Activated B cell treated with CpG ODN at 0.5 μM for 24 hours (primary cell): ENCODE results near the gene HDAC6. TPM values are rescaled to one million over a fixed set of nuclear protein-coding genes. Genes with fewer than 3 reads are reported as not detected.

ENCODE experiments used
- ATAC-seq: fragments of 200-7000 bp; cut with Tn5 transposase; one replicate; pipeline ENCODE4 v1.10.0; 2021; ENCODE audit warnings: low read depth, mild to moderate bottlenecking, moderate library complexity
- CTCF ChIA-PET: fragments of 350-600 bp; sonication (Branson Sonifier 250); formaldehyde crosslinking; loops from one replicate; lab custom pipeline; 2021; ENCODE audit warnings: antibody characterized with exemption; lab: Charles Lee
- POLR2A ChIA-PET: fragments of 350-600 bp; sonication (Branson Sonifier 250); formaldehyde crosslinking; loops from one replicate; lab custom pipeline; 2021; ENCODE audit warnings: antibody characterized with exemption; lab: Charles Lee
- DNase-seq: peaks from one replicate; pipeline ENCODE4 v3.0.0; 2022
- H3K27ac Mint-ChIP-seq: one replicate; pipeline ENCODE4 v1.8.0; 2020; ENCODE audit warnings: mixed read lengths
- H3K27me3 Mint-ChIP-seq: one replicate; pipeline ENCODE4 v1.8.0; 2021; ENCODE audit warnings: mixed read lengths
- H3K36me3 Mint-ChIP-seq: one replicate; pipeline ENCODE4 v1.8.0; 2021; ENCODE audit warnings: low read depth, mixed read lengths
- H3K4me1 Mint-ChIP-seq: one replicate; pipeline ENCODE4 v1.8.0; 2021; ENCODE audit warnings: mixed read lengths
- H3K4me3 Mint-ChIP-seq: one replicate; pipeline ENCODE4 v1.8.0; 2020; ENCODE audit warnings: mild to moderate bottlenecking, mixed read lengths
- H3K9me3 Mint-ChIP-seq: one replicate; pipeline ENCODE4 v1.8.0; 2020; ENCODE audit warnings: mixed read lengths
- CTCF ChIP-seq: fragments of 200-600 bp; IDR thresholded peaks from one replicate; pipeline ENCODE4 v1.8.0; 2022; ENCODE audit warnings: antibody characterized with exemption, mild to moderate bottlenecking
- intact Hi-C: fragments of 100-400 bp; cut with micrococcal nuclease; formaldehyde crosslinking; loops from one replicate; pipeline ENCODE4 v1.15.1; 2024
- total RNA-seq: library from RNA; stranded (reverse); gene quantifications from 2 replicates; pipeline ENCODE4 v1.2.3, GENCODE V29; 2022

Gene HDAC6
- total RNA-seq, 1 donor from 2014 or later = 139 TPM

GRCh38 chrX:48792219-48792618, 9.6 kb upstream of the HDAC6 start:
- ATAC-seq (no peak), DNase-seq (no peak)
- Mint-ChIP-seq H3K27me3 (peaks cover 6% of the 10 kb centered on the region), H3K4me3 (no peak overlapping the region), H3K9me3 (no peaks in the 10 kb centered on the region), H3K36me3 (no peaks in the 10 kb centered on the region), H3K4me1 (no peaks in the 10 kb centered on the region), H3K27ac (no peak overlapping the region)
- ChIA-PET CTCF (no interaction called here), POLR2A (interaction anchor here (0.7 kb wide), 1 partner anchor 50 kb away, joined by 3 read pairs; no protein-coding TSS in a partner anchor)
- TF ChIP-seq CTCF = no peak
- intact Hi-C loops = no loop called here

GRCh38 chrX:48793935-48794334, 7.9 kb upstream of the HDAC6 start:
- CTCF ChIA-PET = no interaction called here
- ATAC-seq = no peak
- no peak overlapping the region for H3K27ac Mint-ChIP-seq

DNA sequence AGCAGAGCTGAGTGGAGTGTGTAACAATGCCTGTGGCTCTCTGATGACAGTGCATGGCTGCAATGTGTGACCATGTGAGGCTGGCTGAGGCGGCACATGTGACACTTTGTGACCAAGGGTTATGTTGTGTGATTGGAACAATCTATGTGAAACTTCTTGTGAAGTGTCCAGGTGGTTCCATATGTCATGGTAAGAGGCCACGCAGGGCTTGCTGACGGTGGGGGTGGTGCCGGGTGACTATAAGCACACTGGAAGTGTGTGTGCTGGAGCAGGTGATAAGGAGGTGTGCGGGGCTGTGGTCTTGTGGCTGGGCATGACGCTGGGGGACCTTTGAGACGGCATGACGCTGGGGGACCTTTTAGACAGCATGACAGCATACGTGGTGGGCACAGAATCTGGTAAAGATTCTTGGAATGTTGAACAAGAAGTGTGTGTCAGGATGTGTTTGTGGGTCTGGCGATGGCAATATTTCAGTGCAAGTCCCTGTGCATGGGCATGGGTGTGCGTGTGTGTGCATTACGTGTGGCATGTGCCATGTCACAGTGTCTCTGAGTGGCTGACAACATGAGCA, 7.4 kb upstream of the HDAC6 start:
- no peaks in the 10 kb centered on the region for H3K4me1 Mint-ChIP-seq
- CTCF ChIA-PET = no interaction called here
- no peak overlapping the region for H3K4me3 Mint-ChIP-seq
- no peak for DNase-seq
- intact Hi-C loops = no loop called here
- POLR2A ChIA-PET = no interaction called here
- ATAC-seq = no peak
- no peaks in the 10 kb centered on the region for H3K9me3 Mint-ChIP-seq
- TF ChIP-seq CTCF = no peak
- H3K36me3 Mint-ChIP-seq = no peaks in the 10 kb centered on the region
- H3K27ac Mint-ChIP-seq = no peak overlapping the region
- H3K27me3 Mint-ChIP-seq = no peaks in the 10 kb centered on the region

More at GRCh38 chrX:48793935-48794334, 7.9 kb upstream of the HDAC6 start:
- POLR2A ChIA-PET = no interaction called here
- Mint-ChIP-seq H3K4me3 (no peak overlapping the region), H3K9me3 (no peaks in the 10 kb centered on the region), H3K27me3 (no peaks in the 10 kb centered on the region), H3K36me3 (no peaks in the 10 kb centered on the region), H3K4me1 (no peaks in the 10 kb centered on the region)
- intact Hi-C loops = no loop called here
- DNase-seq = no peak
- no peak for TF ChIP-seq CTCF

DNA sequence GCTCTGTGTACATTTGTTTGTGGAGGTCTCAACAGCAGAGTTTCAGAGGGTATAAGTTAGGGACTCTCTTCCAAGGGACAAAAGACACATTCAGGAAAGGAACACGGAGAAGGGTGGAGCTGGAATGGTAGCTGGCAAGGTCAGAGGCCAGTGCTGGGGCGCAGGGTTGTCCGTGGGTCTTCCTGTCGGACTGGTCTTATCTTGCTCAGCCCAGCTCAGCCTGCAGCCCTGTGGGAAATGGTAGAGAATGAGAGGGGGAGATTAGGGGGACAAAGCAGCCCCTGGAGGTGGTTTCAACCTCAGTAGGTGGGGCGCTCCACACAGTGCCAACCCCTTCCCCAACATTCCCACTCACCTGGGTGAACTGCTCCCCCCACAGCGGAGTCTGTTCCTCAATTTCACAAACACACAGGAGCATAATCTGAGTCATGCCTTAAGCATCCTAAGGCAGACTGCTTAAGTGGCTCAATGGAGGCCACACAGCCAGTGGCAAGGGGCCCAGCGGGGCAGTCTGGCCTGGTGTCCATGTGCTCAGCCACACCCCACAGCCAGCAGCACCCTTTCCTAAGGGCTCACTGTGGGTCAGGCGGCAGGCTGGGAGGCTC, 6.9 kb upstream of the HDAC6 start:
- CTCF ChIA-PET = no interaction called here
- no peaks in the 10 kb centered on the region for H3K9me3 Mint-ChIP-seq

DNA sequence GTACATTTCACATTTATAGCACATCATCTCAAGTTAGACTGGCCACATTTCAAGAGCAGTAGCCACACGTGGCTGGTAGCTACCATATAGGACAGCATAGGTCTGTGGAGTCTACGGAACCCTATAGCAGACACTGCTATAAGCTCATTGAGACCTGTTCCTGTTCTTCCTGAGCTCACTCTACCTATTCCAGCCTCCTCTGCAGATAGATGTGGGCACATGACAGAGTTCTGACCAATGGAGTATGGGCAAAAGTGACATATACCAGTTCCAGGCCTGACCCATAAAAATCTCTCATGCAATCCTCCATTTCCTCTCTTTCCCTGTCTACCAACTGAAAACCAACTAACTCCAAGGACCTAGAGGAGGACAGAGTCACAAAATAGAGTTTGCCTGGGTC, 3.5 kb upstream of the HDAC6 start:
- ChIA-PET CTCF (no interaction called here), POLR2A (no interaction called here)

More for the DNA sequence above, 6.9 kb upstream of the HDAC6 start:
- H3K36me3 Mint-ChIP-seq = no peaks in the 10 kb centered on the region
- ATAC-seq (no peak), DNase-seq (no peak)
- H3K27me3 Mint-ChIP-seq = no peaks in the 10 kb centered on the region
- no peak overlapping the region for H3K4me3 Mint-ChIP-seq
- POLR2A ChIA-PET = no interaction called here
- H3K27ac Mint-ChIP-seq = no peak overlapping the region
- intact Hi-C loops = no loop called here
- TF ChIP-seq CTCF = no peak
- no peaks in the 10 kb centered on the region for H3K4me1 Mint-ChIP-seq

More for the DNA sequence above, 3.5 kb upstream of the HDAC6 start:
- no peak for TF ChIP-seq CTCF
- DNase-seq = no peak
- intact Hi-C loops = no loop called here
- no peak for ATAC-seq
- H3K4me1 Mint-ChIP-seq = peaks cover 18% of the 10 kb centered on the region
- H3K4me3 Mint-ChIP-seq = no peak overlapping the region
- no peaks in the 10 kb centered on the region for H3K27me3 Mint-ChIP-seq
- H3K27ac Mint-ChIP-seq = no peak overlapping the region
- no peaks in the 10 kb centered on the region for H3K9me3 Mint-ChIP-seq
- peaks cover 8% of the 10 kb centered on the region for H3K36me3 Mint-ChIP-seq
